ENCODE results near the gene SAYSD1. TPM values are rescaled to one million over a fixed set of nuclear protein-coding genes. Genes with fewer than 3 reads are reported as not detected.
A peak's percentile ranks its signal among the peaks of the same experiment; 100 is the strongest.

SAYSD1 gene
- total RNA-seq, 1 experiment from 2014 or later = 12.2 TPM

GRCh38 chr6:39095578-39095977 lies 19.4 kb downstream of the SAYSD1 start:
- H3K9me2 ChIP-seq (replicated peaks; ENCODE audit: low read length) = no peaks in the 10 kb centered on the region

GRCh38 chr6:39093149-39093708 lies 21.8 kb downstream of the SAYSD1 start:
- no peaks in the 10 kb centered on the region for H3K79me2 ChIP-seq (ENCODE audit: low read length)
- ChIA-PET CTCF (no interaction called here), POLR2A (ENCODE audit: unreplicated experiment) (no interaction called here)
- H3K4me2 ChIP-seq (ENCODE audit: low read length) = no peak overlapping the region
- no peaks in the 10 kb centered on the region for H3K36me3 ChIP-seq (ENCODE audit: low read depth, low read length)
- no peak overlapping the region for H3K27ac ChIP-seq (ENCODE audit: low read length)
- H2AFZ ChIP-seq (ENCODE audit: low read length) = no peak overlapping the region
- no peak overlapping the region for H3K4me3 ChIP-seq (ENCODE audit: low read length)
- intact Hi-C loops (cut with micrococcal nuclease) = no loop called here
- DNase-seq (no peak), ATAC-seq (no peak)
- no peaks in the 10 kb centered on the region for H3K4me1 ChIP-seq (ENCODE audit: insufficient read depth, low read length)
- H3K9me3 ChIP-seq (ENCODE audit: low read length) = no peaks in the 10 kb centered on the region
- no peak overlapping the region for H3K9ac ChIP-seq (ENCODE audit: low read length)
- H4K20me1 ChIP-seq (ENCODE audit: low read length) = no peaks in the 10 kb centered on the region
- H3K9me2 ChIP-seq (replicated peaks; ENCODE audit: low read length) = no peaks in the 10 kb centered on the region
- no TSS peak for BruUV-seq (replicated peaks)
- TF ChIP-seq EZH2phosphoT487 (IDR thresholded peaks at IDR 0.05; ENCODE audit: borderline replicate concordance, low read length) = no peak
- TF ChIP-seq CTCF (conservative IDR thresholded peaks at IDR 0.05; ENCODE audit: low read depth, low read length) = no peak
- TF ChIP-seq EZH2 (IDR thresholded peaks at IDR 0.05; ENCODE audit: low read length, unreplicated experiment) = no peak
- peaks cover 56% of the 10 kb centered on the region for H3K27me3 ChIP-seq (ENCODE audit: low read length)
- no peaks in the 10 kb centered on the region for H3F3A ChIP-seq (ENCODE audit: low read length, unreplicated experiment)

More at GRCh38 chr6:39095578-39095977, 19.4 kb downstream of the SAYSD1 start:
- Histone ChIP-seq H3K4me1 (ENCODE audit: insufficient read depth, low read length) (no peaks in the 10 kb centered on the region), H4K20me1 (ENCODE audit: low read length) (no peaks in the 10 kb centered on the region), H3K27me3 (ENCODE audit: low read length) (peaks cover 32% of the 10 kb centered on the region), H3K36me3 (ENCODE audit: low read depth, low read length) (no peaks in the 10 kb centered on the region), H3K79me2 (ENCODE audit: low read length) (no peaks in the 10 kb centered on the region), H3K4me2 (ENCODE audit: low read length) (no peak overlapping the region), H3K9ac (ENCODE audit: low read length) (no peak overlapping the region), H3K27ac (ENCODE audit: low read length) (no peak overlapping the region), H3K9me3 (ENCODE audit: low read length) (no peaks in the 10 kb centered on the region), H3K4me3 (ENCODE audit: low read length) (no peak overlapping the region), H2AFZ (ENCODE audit: low read length) (no peak overlapping the region), H3F3A (ENCODE audit: low read length, unreplicated experiment) (no peaks in the 10 kb centered on the region)
- DNase-seq (no peak), ATAC-seq (no peak)
- BruUV-seq (replicated peaks) = no TSS peak
- intact Hi-C loops (cut with micrococcal nuclease) = no loop called here
- ChIA-PET CTCF (no interaction called here), POLR2A (ENCODE audit: unreplicated experiment) (no interaction called here)
- TF ChIP-seq CTCF (conservative IDR thresholded peaks at IDR 0.05; ENCODE audit: low read depth, low read length) = no peak
- no peak for TF ChIP-seq EZH2 (IDR thresholded peaks at IDR 0.05; ENCODE audit: low read length, unreplicated experiment)
- no peak for TF ChIP-seq EZH2phosphoT487 (IDR thresholded peaks at IDR 0.05; ENCODE audit: borderline replicate concordance, low read length)

- Histone ChIP-seq H3K36me3 (ENCODE audit: low read depth, low read length) (no peaks in the 10 kb centered on the region), H4K20me1 (ENCODE audit: low read length) (no peaks in the 10 kb centered on the region), H3K9me3 (ENCODE audit: low read length) (no peaks in the 10 kb centered on the region), H3K4me3 (ENCODE audit: low read length) (no peak overlapping the region), H3F3A (ENCODE audit: low read length, unreplicated experiment) (no peaks in the 10 kb centered on the region), H3K27me3 (ENCODE audit: low read length) (peaks cover 67% of the 10 kb centered on the region), H3K9ac (ENCODE audit: low read length) (no peak overlapping the region), H3K4me1 (ENCODE audit: insufficient read depth, low read length) (no peaks in the 10 kb centered on the region), H3K4me2 (ENCODE audit: low read length) (no peak overlapping the region), H3K79me2 (ENCODE audit: low read length) (no peaks in the 10 kb centered on the region), H2AFZ (ENCODE audit: low read length) (no peak overlapping the region), H3K9me2 (replicated peaks; ENCODE audit: low read length) (no peaks in the 10 kb centered on the region), H3K27ac (ENCODE audit: low read length) (no peak overlapping the region)
- ATAC-seq (no peak), DNase-seq (peak; percentile 16)
- POLR2A ChIA-PET (ENCODE audit: unreplicated experiment) = no interaction called here
- intact Hi-C loops (cut with micrococcal nuclease) = no loop called here
- CTCF ChIA-PET = no interaction called here
- TF ChIP-seq EZH2phosphoT487 (IDR thresholded peaks at IDR 0.05; ENCODE audit: borderline replicate concordance, low read length) (no peak), CTCF (conservative IDR thresholded peaks at IDR 0.05; ENCODE audit: low read depth, low read length) (0 out of 2 replicates have a peak, but pooled peaks have one; percentile 12), EZH2 (IDR thresholded peaks at IDR 0.05; ENCODE audit: low read length, unreplicated experiment) (no peak)
- no TSS peak for BruUV-seq (replicated peaks)
These were observed 22.9 kb downstream of the SAYSD1 start for GRCh38 chr6:39092124-39092523.
